B cell (primary cell): ENCODE data around the gene PRPF19. TPM values are rescaled to one million over a fixed set of nuclear protein-coding genes. Genes with fewer than 3 reads are reported as not detected.

Experiments
- ATAC-seq: fragments of 200-7000 bp; cut with Tn5 transposase; one replicate; pipeline ENCODE4 v1.10.0; 2021; ENCODE audit warnings: low read depth, mild to moderate bottlenecking, moderate number of reproducible peaks, moderate library complexity
- CTCF ChIA-PET: fragments of 350-600 bp; sonication (Branson Sonifier 250); formaldehyde crosslinking; loops from one replicate; lab custom pipeline; 2021; ENCODE audit warnings: antibody characterized with exemption, inconsistent platforms; lab: Charles Lee
- POLR2A ChIA-PET: fragments of 350-600 bp; sonication (Branson Sonifier 250); formaldehyde crosslinking; loops from one replicate; lab custom pipeline; 2021; ENCODE audit warnings: antibody characterized with exemption; lab: Charles Lee
- DNase-seq: peaks from one replicate; pipeline ENCODE4 v3.0.0; 2013
- H2AFZ ChIP-seq: 2 replicates; pipeline ENCODE4 v1.6.1; 2012; ENCODE audit warnings: mild to moderate bottlenecking, low read depth, low read length; ENCODE audit not compliant: insufficient read depth, poor library complexity, severe bottlenecking
- H3K27ac ChIP-seq, 2 donors: 1 replicate in 1 of 2; 2 replicates in 1 of 2; pipeline ENCODE4 v1.5.1; 2012 to 2013; ENCODE audit warnings: low read length in 2 of 2, mild to moderate bottlenecking in 2 of 2, moderate library complexity in 1 of 2
- H3K27me3 ChIP-seq, 4 experiments: fragments of 200-600 bp in 1 of 4; sonication (generic) in 1 of 4; replicated peaks in 1 of 4; 1 replicate in 2 of 4; 2 replicates in 2 of 4; pipeline versions ENCODE4 v1.6.1 to v1.7.0; 2013 to 2016; ENCODE audit warnings: low read length in 3 of 4, mild to moderate bottlenecking in 2 of 4, mixed read lengths in 1 of 4, moderate library complexity in 1 of 4; ENCODE audit not compliant: insufficient read depth in 4 of 4, control insufficient read depth in 3 of 4; ENCODE audit errors: control extremely low read depth in 1 of 4
- H3K36me3 ChIP-seq, 2 experiments: replicated peaks in 1 of 2; 1 replicate in 1 of 2; 2 replicates in 1 of 2; pipeline versions ENCODE4 v1.6.1 to v1.7.1; 2013; ENCODE audit warnings: low read length in 1 of 2; ENCODE audit not compliant: insufficient read depth in 2 of 2, control insufficient read depth in 1 of 2; ENCODE audit errors: control extremely low read depth in 1 of 2, extremely low read depth in 1 of 2
- H3K4me1 ChIP-seq, 2 donors: fragments of 200-600 bp in 1 of 2; sonication (generic) in 1 of 2; 1 replicate in 1 of 2; 2 replicates in 1 of 2; pipeline versions ENCODE4 v1.5.1 to v1.6.1; 2013 to 2017; ENCODE audit warnings: low read length in 2 of 2; ENCODE audit not compliant: control insufficient read depth in 2 of 2, insufficient read depth in 2 of 2
- H3K4me2 ChIP-seq: replicated peaks from 2 replicates; pipeline ENCODE3; 2012; ENCODE audit warnings: mild to moderate bottlenecking, low read depth, low read length; ENCODE audit not compliant: poor library complexity, severe bottlenecking
- H3K4me3 ChIP-seq, 5 experiments: fragments of 200-600 bp in 1 of 5; sonication (generic) in 1 of 5; 1 replicate in 3 of 5; 2 replicates in 2 of 5; pipeline versions ENCODE4 v1.5.1 to v1.7.0; 2011 to 2016; ENCODE audit warnings: low read length in 4 of 5, mild to moderate bottlenecking in 4 of 5, low read depth in 2 of 5, control low read depth in 1 of 5, moderate library complexity in 1 of 5; ENCODE audit not compliant: insufficient read depth in 1 of 5; ENCODE audit errors: control extremely low read depth in 1 of 5, extremely low read depth in 1 of 5
- H3K79me2 ChIP-seq: fragments of 200-600 bp; sonication (generic); one replicate; pipeline ENCODE4 v1.6.0; 2016; ENCODE audit warnings: low read length; ENCODE audit not compliant: control insufficient read depth, insufficient read depth
- H3K9ac ChIP-seq: fragments of 200-600 bp; sonication (generic); 2 replicates; pipeline ENCODE4 v1.6.1; 2017; ENCODE audit warnings: mild to moderate bottlenecking, low read length, moderate library complexity
- H3K9me3 ChIP-seq, 3 donors: one replicate each; pipeline versions ENCODE4 v1.6.1 to v1.7.1; 2013; ENCODE audit warnings: low read length in 2 of 3; ENCODE audit not compliant: control insufficient read depth in 2 of 3, insufficient read depth in 1 of 3; ENCODE audit errors: control extremely low read depth in 1 of 3
- H4K20me1 ChIP-seq: 2 replicates; pipeline ENCODE4 v1.6.0; 2012; ENCODE audit warnings: mild to moderate bottlenecking, low read length; ENCODE audit not compliant: insufficient read depth, control insufficient read depth, poor library complexity, severe bottlenecking
- H3K27ac Mint-ChIP-seq: one replicate; pipeline ENCODE4 v1.8.0; 2021; ENCODE audit warnings: mixed read lengths
- H3K27me3 Mint-ChIP-seq: one replicate; pipeline ENCODE4 v1.8.0; 2021; ENCODE audit warnings: mixed read lengths
- H3K4me1 Mint-ChIP-seq: one replicate; pipeline ENCODE4 v1.8.0; 2021; ENCODE audit warnings: mixed read lengths
- H3K4me3 Mint-ChIP-seq: one replicate; pipeline ENCODE4 v1.8.0; 2021; ENCODE audit warnings: mixed read lengths
- H3K9me3 Mint-ChIP-seq: one replicate; pipeline ENCODE4 v1.8.0; 2022; ENCODE audit warnings: mixed read lengths; ENCODE audit not compliant: insufficient read depth
- EZH2 ChIP-seq: IDR thresholded peaks from 2 replicates; pipeline ENCODE4 v1.6.1; 2012; ENCODE audit warnings: borderline replicate concordance, low read depth, mild to moderate bottlenecking, moderate library complexity, low read length; ENCODE audit not compliant: insufficient read depth, poor library complexity, severe bottlenecking
- WGBS: methylation state at CpG from one replicate; pipeline ENCODE4 v1.1.5; 2013; ENCODE audit warnings: missing lambda C conversion rate; ENCODE audit not compliant: insufficient coverage; 5-methylcytosine and 5-hydroxymethylcytosine counted together
- intact Hi-C: fragments of 100-400 bp; cut with micrococcal nuclease; formaldehyde crosslinking; loops from one replicate; pipeline ENCODE4 v1.10.0; 2022
- polyA plus RNA-seq: library from polyadenylated mRNA; depleted of rRNA; stranded (reverse); fragments of >200 nt; gene quantifications from 2 replicates; pipeline ENCODE4 v1.2.3, GENCODE V29; 2012
- total RNA-seq, 2 donors: library from RNA; stranded (reverse); fragments of 120-200 nt in 1 of 2; gene quantifications; 1 replicate in 1 of 2; 2 replicates in 1 of 2; pipeline versions ENCODE4 v1.2.3 to v1.2.4, GENCODE V29; 2013 to 2022
- TF ChIP-seq, protein P1 (sequence below): fragments of 200-600 bp; IDR thresholded peaks from one replicate; pipeline ENCODE4 v1.8.0; 2022; ENCODE audit warnings: antibody characterized with exemption, mild to moderate bottlenecking

Gene PRPF19
- total and polyA plus RNA-seq, 2 donors (not counting 1 experiment from before 2014, with no cell fraction given): 41.8 to 89.9 TPM

DNA sequence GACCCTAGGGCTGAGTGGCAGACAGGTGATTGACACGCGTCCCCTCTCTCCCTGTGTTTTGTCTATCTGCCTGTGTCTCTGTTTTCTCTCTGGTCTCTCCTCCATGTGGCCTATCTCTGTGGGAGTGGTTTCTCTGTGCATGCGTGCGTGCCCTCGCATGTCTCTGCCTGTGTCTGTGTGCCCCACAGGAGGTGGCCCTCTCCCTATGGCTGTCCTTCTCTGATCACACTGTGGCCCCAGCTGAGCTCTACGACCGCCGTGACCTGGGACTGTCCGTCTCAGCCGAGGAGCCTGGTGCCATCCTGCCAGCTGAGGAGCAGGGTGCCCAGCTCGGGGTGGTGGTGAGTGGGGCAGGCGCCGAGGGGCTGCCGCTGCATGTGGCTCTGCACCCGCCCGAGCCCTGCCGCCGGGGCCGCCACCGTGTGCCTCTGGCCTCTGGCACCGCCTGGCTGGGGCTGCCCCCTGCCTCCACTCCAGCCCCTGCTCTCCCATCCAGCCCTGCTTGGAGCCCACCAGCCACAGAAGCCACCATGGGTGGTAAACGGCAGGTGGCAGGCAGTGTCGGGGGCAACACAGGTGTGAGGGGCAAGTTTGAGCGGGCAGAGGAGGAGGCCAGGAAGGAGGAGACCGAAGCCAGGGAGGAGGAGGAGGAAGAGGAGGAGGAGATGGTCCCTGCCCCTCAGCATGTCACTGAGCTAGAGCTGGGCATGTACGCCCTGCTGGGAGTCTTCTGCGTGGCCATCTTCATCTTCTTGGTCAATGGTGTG, 29.5 kb upstream of the PRPF19 start:
- 85% methylated on average over 24 of the region's 27 CpGs for WGBS
- Mint-ChIP-seq H3K27ac (peak overlapping the region; percentile 81), H3K4me1 (peaks cover 34% of the 10 kb centered on the region), H3K4me3 (no peak overlapping the region), H3K9me3 (no peaks in the 10 kb centered on the region), H3K27me3 (no peaks in the 10 kb centered on the region)
- peak overlapping the region in 1 of 2 donors; percentile 39 for H3K27ac ChIP-seq
- intact Hi-C loops: no loop called here
- peaks cover 0 to 29% of the 10 kb centered on the region in 2 experiments for H3K36me3 ChIP-seq
- ChIA-PET CTCF (interaction anchor here (1.2 to 5.7 kb wide), 2 partner anchors 21 to 34 kb away, joined by 4 to 55 read pairs; partner anchors contain the start of gene TMEM109), POLR2A (interaction anchor here (11.4 kb wide), 1 partner anchor 19 kb away, joined by 96 read pairs; the partner anchor contains the start of gene TMEM109)
- H3K4me3 ChIP-seq: no peak overlapping the region
- no peak overlapping the region for H3K9ac ChIP-seq
- H2AFZ ChIP-seq: no peak overlapping the region
- H3K4me2 ChIP-seq: no peak overlapping the region
- H3K79me2 ChIP-seq: no peaks in the 10 kb centered on the region
- no peak for TF ChIP-seq EZH2
- TF ChIP-seq, protein P1, sequence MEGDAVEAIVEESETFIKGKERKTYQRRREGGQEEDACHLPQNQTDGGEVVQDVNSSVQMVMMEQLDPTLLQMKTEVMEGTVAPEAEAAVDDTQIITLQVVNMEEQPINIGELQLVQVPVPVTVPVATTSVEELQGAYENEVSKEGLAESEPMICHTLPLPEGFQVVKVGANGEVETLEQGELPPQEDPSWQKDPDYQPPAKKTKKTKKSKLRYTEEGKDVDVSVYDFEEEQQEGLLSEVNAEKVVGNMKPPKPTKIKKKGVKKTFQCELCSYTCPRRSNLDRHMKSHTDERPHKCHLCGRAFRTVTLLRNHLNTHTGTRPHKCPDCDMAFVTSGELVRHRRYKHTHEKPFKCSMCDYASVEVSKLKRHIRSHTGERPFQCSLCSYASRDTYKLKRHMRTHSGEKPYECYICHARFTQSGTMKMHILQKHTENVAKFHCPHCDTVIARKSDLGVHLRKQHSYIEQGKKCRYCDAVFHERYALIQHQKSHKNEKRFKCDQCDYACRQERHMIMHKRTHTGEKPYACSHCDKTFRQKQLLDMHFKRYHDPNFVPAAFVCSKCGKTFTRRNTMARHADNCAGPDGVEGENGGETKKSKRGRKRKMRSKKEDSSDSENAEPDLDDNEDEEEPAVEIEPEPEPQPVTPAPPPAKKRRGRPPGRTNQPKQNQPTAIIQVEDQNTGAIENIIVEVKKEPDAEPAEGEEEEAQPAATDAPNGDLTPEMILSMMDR: no peak
- H3K4me1 ChIP-seq: peaks cover 22 to 32% of the 10 kb centered on the region in 2 donors
- peaks cover 9% of the 10 kb centered on the region for H4K20me1 ChIP-seq
- ATAC-seq (no peak), DNase-seq (peak; percentile 38)
- no peaks in the 10 kb centered on the region for H3K27me3 ChIP-seq
- H3K9me3 ChIP-seq: no peaks in the 10 kb centered on the region
